Stimulated activated CD4-positive, alpha-beta T cell treated with anti-CD3 and anti-CD28 coated beads, Interleukin-2, amount 100 ng/mL, for 4 hours (primary cell): Measurements from ENCODE around the gene CYP1A2.

Source experiments
- DNase-seq: peaks from one replicate; pipeline ENCODE4 v3.0.0-alpha.2; 2020; ENCODE audit warnings: low read depth

CYP1A2 gene

DNA sequence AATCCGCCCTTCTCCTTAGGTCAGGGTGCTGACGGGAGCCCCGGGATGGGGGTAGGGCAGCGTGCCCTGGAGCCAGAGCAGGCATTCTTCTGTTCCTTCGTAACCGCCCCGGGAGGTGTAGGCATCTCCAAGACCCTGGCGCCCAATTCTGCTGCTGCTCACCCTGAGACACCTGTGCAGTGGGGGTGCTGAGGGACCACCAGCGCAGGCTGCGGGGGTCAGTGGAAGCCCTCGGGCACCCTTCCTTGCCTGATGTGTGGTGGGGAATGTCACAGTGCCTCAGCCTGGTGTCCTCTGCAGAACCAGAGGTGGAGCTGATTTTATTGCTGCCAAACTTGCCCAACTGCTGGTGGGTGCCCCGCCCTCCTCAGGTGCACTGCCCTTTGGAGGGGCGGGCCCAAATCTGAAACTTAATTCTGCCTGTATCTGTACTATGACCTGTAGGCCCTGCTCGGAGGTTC, 40.6 kb downstream of the CYP1A2 start:
- DNase-seq: no peak

GRCh38 chr15:74789741-74790079, 41.1 kb downstream of the CYP1A2 start:
- DNase-seq: no peak

DNA sequence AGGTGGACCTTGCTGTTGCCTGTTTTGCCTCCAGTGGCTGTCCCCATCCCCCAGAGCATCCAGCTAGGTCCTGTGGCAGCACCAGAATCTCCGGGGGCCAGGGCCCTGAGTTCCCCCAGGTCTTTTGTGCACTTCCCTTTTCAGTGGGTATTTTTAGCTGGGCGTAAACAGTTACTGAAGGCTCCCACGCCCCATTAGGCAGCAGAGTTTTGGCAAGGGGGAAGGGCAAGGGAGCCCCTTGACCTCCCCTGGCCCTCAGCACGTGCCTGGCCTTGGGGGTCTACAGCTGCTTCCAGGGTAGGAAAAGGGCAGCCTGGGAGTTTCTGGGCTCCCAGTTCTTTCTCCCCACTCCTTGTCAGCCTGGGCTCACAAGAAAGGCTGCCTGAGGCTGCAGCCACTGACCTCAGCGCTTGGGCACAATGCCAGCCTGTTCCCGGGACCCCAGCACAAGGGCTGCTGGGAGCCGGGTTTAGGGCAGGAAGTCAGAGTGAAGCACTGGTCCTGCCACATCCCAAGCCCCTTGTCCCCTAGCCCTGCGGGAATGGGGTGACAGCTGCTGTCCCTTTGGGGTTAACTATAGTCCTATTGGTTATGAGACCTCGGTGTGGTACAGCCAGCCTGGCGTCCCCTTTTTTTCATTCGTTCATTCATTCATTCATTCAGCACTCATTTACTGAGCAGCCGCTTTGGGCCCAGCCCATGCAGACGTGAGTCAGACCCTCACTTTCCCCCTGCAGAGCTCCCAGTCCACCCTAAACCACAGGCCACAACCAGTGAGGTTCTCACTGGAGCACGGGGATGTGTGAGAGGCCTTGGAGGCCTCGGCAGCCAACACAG, 41.7 kb downstream of the CYP1A2 start:
- DNase-seq: no peak

DNA sequence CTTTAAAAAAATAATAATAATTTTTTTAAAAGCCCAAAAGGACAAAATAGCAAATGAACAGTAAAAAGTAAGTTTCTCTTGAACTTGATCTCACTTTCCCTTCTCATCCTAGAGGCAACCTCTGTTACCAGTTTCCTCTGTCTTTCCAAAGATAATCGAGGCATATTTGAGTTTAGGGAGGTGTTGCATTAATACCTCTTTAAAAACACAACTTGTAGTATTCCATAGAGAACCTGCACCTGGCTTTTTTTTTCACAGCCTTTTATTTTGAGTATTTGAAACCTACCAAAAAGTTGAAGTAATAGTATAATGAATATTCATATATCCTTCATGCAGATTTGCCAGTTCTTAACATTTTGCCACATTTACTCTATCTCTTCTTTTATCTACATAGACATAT, 42.4 kb downstream of the CYP1A2 start:
- no peak for DNase-seq

DNA sequence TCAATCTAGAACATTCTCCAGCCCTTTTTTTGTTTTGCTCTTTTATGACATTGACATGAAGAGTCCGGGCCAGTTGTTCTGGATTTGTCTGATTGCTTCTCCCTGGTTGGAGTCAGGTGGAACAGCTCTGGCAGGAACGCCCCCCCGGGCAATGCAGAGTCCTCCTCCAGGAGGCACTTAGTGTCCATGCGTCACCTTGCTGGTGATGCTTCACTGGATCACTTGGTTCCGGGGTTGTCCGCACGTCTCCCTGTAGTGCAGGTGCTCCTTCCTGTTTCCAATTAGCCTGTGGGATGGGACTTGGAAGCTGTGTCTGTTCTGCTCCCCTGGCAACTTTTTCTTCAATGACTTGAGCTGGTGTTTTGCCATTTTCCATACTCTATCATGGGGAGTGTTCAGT, 43.0 kb downstream of the CYP1A2 start:
- DNase-seq: no peak

GRCh38 chr15:74792227-74793016, 43.8 kb downstream of the CYP1A2 start:
- no peak for DNase-seq

DNA sequence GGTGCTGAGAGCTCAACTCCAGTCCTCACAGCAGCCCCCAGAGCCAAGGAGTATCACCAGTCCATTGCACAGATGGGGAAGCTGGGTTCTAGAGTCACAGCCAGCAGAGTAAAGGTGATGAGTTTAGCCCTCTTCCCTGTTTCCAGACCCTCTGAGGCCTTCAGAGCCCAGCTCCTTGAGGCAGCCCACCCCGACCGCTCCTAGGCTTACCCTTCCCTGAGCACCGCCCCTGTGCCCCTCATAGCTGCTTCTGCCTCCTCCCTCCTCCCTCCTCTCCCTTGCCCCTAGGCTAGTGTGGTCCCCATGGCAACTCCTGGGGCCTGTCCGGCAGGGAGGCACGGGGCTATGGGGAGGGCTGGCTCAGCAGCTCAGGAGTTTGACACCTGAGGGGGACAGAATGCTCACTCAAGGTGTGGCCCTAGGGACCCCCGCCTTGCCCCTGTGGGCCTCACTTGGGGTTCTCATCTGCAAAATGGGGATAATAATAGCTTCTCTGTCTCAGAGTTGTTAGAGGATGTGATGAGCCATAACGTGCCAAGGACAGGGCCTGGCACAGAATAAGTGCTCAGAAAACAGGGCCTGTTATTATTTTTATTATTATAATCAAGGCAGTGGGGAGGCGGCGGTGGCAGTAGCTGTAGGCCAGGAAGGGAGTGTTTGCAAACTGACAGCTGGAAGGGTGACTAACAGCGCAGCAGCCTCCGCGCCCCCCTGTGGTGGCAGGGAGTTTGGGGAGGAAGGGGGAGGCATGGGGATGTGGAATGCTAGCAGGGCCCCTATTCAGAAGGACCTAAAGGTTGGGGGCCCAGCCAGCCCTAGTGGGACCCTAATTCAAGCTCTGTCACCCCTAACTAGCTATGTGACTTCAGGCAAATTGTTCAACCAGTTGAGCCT, 44.7 kb downstream of the CYP1A2 start:
- peak; percentile 63 for DNase-seq

DNA sequence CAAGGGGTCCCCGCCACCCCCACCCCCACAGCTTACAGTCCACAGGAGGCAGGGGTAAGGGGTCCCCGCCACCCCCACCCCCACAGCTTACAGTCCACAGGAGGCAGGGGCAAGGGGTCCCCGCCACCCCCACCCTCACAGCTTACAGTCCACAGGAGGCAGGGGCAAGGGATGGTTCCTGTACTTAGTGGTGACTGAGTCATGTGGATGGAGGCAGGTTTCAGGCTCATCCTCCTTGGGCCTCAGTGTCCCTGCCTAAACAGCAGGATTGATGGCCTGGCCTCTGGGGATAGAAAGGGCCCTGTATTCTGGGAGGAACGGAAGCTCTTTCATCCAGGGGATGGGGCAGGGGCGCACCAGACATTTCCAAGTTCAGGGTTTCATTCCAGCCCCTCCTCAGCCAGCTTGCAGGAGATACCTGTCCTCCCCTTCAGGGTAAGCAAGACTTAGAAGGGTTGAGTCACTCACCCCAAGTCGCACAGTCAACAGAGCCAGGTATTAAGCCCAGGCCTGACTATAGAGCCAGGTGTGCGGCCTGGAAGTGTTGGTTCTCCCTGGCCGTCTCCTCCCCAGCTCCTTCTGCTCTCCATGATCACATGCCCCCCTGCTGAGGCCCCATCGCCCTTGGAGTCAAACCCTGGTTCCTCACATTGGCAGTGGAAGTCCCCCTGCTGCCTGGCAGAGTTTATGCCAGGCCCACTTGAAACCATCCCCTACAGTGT, 45.8 kb downstream of the CYP1A2 start:
- DNase-seq: no peak

GRCh38 chr15:74794970-74795349, 46.3 kb downstream of the CYP1A2 start:
- no peak for DNase-seq

- DNase-seq: no peak
These were observed 47.5 kb downstream of the CYP1A2 start for GRCh38 chr15:74795966-74796625.

- no peak for DNase-seq
These were observed 50.0 kb downstream of the CYP1A2 start for GRCh38 chr15:74798388-74799254.

DNA sequence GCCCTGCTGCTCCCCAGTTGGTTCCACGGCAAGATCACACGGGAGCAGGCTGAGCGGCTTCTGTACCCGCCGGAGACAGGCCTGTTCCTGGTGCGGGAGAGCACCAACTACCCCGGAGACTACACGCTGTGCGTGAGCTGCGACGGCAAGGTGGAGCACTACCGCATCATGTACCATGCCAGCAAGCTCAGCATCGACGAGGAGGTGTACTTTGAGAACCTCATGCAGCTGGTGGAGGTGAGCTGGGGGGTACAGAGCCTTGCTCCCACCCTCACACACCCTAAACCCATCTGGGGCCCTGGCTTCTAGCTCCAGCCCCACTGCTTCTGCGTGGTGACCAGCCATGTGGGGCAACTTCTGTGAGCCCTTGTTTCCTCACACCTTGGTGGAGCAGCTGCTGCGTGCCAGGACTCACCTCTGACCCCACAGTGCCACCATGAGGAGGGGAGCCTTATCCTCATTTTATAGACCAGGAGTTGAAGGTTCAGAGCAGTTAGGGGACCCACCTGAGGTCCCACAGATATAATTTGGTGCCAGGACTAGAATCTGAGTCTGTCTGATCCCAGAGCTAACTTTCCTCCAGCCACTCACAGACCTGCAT, 50.7 kb downstream of the CYP1A2 start:
- DNase-seq: no peak

DNA sequence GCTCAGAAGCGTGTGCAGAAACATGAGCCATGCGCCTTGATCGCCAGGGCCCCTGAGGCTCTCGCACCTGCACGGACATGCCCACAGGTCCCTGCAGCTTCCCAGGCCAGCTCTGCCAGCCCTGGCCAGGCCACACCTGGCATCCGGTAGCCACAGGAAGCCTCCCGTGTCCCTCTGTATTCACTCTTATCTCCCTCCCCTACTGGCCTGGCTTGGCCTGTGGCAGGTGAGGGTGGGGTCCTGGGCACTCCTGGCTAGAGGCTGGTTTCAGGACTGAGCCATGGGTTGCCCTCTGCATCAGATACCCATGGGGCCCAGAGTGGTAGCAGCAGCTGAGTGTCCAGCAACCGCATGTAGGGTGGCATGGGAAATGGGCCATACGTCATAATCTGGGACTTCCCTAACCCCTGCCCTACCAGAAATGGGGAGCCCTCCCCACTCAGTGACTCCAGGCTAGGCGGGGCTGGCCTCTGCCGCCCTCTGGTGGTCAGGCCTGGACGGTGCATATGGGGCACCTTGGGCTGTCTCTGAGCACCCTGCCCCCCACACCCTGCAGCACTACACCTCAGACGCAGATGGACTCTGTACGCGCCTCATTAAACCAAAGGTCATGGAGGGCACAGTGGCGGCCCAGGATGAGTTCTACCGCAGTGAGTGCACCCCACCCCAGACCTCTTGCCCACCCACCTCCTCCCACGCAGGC, 51.4 kb downstream of the CYP1A2 start:
- DNase-seq: peak; percentile 75

GRCh38 chr15:74800559-74801094, 52.0 kb downstream of the CYP1A2 start:
- DNase-seq: no peak

DNA sequence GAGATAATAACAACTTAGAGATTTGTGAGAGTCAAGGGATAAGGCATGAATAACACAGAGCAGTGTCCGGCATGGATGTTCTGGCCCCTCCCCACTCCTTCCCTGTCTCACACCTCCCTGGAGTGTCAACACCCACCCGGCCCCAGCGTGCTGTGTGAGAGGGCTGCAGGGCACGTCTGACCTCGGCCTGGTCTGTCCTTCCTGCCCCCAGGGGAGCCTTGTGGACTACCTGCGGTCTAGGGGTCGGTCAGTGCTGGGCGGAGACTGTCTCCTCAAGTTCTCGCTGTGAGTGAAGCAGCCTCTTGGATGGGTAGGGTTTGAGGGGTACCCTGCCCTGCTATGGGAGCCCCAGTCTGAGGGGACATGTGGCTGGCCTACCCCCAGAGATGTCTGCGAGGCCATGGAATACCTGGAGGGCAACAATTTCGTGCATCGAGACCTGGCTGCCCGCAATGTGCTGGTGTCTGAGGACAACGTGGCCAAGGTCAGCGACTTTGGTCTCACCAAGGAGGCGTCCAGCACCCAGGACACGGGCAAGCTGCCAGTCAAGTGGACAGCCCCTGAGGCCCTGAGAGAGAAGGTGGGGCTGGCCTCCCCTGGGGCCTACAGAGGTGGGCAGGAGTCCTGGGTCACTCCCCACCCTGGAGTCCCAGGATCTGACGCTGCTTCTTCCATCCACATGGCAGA, 52.8 kb downstream of the CYP1A2 start:
- no peak for DNase-seq

- no peak for DNase-seq
These were observed 53.6 kb downstream of the CYP1A2 start for GRCh38 chr15:74802290-74802689.

GRCh38 chr15:74802862-74803447, 54.3 kb downstream of the CYP1A2 start:
- no peak for DNase-seq

DNA sequence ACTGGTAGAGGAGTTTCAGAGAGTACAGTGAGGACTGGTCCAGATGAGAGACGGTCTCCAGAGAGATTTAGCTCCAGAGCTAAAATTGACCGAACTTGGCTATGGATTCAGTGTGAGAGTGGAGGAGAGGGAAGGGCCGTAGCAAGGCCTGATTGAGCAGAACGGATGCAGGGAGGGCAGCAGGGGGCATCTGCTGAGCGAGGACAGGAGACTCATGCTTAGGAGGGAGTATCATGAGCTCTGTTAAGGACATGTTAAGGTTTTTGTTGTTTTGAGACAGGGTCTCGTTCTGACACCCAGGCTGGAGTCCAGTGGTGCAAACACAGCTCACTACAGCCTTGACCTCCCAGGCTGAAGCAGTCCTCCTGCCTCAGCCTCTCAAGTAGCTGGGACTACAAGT, 56.3 kb downstream of the CYP1A2 start:
- no peak for DNase-seq
